GM19193 (cell line): Measurements from ENCODE around the gene NOPCHAP1.

ENCODE experiments used
- POLR2A ChIP-seq: IDR thresholded peaks from 4 replicates; pipeline ENCODE4 v1.6.1; 2011; ENCODE audit not compliant: insufficient read depth, insufficient read length; ENCODE audit errors: extremely low read depth

Gene NOPCHAP1

GRCh38 chr12:104960464-104960863, 25.7 kb upstream of the NOPCHAP1 start:
- TF ChIP-seq POLR2A = no peak

GRCh38 chr12:104963757-104964156, 22.4 kb upstream of the NOPCHAP1 start:
- TF ChIP-seq POLR2A = no peak

GRCh38 chr12:104964167-104964855, 21.8 kb upstream of the NOPCHAP1 start:
- TF ChIP-seq POLR2A = no peak

GRCh38 chr12:104964856-104965205, 21.3 kb upstream of the NOPCHAP1 start:
- no peak for TF ChIP-seq POLR2A

- TF ChIP-seq POLR2A = no peak
These were observed 19.4 kb upstream of the NOPCHAP1 start for GRCh38 chr12:104966677-104967076.

GRCh38 chr12:104969343-104969742, 16.8 kb upstream of the NOPCHAP1 start:
- no peak for TF ChIP-seq POLR2A

GRCh38 chr12:104971306-104971705, 14.8 kb upstream of the NOPCHAP1 start:
- no peak for TF ChIP-seq POLR2A

GRCh38 chr12:104973250-104973649, 12.9 kb upstream of the NOPCHAP1 start:
- TF ChIP-seq POLR2A = no peak

GRCh38 chr12:104974626-104975290, 11.4 kb upstream of the NOPCHAP1 start:
- no peak for TF ChIP-seq POLR2A

GRCh38 chr12:104975587-104976343, 10.4 kb upstream of the NOPCHAP1 start:
- no peak for TF ChIP-seq POLR2A

- TF ChIP-seq POLR2A = no peak
These were observed 9.4 kb upstream of the NOPCHAP1 start for GRCh38 chr12:104976703-104977102.

- no peak for TF ChIP-seq POLR2A
These were observed 910 bp upstream of the NOPCHAP1 start for GRCh38 chr12:104985206-104985605.

GRCh38 chr12:104990950-104991349, 4.8 kb downstream of the NOPCHAP1 start:
- TF ChIP-seq POLR2A = no peak

- TF ChIP-seq POLR2A = no peak
These were observed 5.5 kb downstream of the NOPCHAP1 start for GRCh38 chr12:104991565-104992128.

- no peak for TF ChIP-seq POLR2A
These were observed 8.2 kb downstream of the NOPCHAP1 start for GRCh38 chr12:104994336-104994735.
